ENCODE measurements around the gene TP53RK.

TP53RK gene

DNA sequence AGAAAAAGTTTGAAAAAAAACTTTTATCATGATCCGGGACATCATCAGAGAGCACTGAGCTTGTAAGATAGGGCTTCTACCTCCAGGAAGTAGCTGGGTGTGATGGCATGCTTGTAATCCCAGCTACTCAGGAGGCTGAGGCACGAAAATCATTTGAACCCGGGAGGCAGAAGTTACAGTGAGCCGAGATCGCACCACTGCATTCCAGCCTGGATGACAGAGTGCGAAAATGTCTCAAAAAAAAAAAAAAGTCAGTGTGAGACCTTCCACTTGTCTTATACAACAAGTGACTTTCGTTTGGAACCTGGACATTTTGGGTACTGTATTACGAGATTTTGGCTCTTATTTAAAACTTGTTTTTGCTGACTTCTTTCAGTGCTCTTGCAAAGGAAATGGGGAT is 32.1 kb downstream of the TP53RK start:
- DNase-seq (ENCODE audit: extremely low read depth, low read depth): no peak
- TF ChIP-seq CTCF (IDR thresholded peaks at IDR 0.05; ENCODE audit: low read depth, low read length): no peak

- TF ChIP-seq CTCF (IDR thresholded peaks at IDR 0.05; ENCODE audit: low read depth, low read length): no peak
Measured at GRCh38 chr20:46652699-46653098, 36.5 kb downstream of the TP53RK start.

GRCh38 chr20:46651091-46651962 is 37.9 kb downstream of the TP53RK start, which contains the start of gene SLC13A3:
Gene SLC13A3, minus strand, starts transcription at chr20:46651459. Its CDS starts 38 bp downstream, at chr20:46651421.
- DNase-seq (ENCODE audit: extremely low read depth, low read depth): no peak
- no peak for TF ChIP-seq CTCF (IDR thresholded peaks at IDR 0.05; ENCODE audit: low read depth, low read length)

More at GRCh38 chr20:46652699-46653098, 36.5 kb downstream of the TP53RK start:
- DNase-seq (ENCODE audit: extremely low read depth, low read depth): no peak

DNA sequence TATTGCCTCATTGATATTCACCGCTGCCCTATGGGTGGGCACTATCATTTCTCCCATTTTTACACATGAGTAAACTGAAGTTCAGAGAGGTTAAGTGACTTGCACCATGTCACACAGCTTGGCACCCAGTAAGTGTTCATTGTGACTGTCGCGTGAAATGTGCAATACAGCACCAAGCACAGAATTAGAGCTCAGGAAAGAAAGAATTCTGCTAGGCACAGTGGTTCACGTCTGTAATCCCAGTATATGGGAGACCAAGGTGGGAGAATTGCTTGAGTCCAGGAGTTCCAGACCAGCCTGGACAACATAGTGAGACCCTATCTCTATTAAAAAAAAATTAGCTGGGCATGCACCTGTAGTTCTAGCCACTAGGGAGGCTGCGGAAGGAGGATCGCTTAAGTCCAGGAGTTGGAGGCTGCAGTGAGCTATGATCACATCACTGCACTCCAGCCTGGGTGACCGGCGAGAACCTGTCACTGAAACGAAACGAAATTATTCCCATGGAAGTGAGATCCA is 38.6 kb downstream of the TP53RK start:
- no peak for TF ChIP-seq CTCF (IDR thresholded peaks at IDR 0.05; ENCODE audit: low read depth, low read length)
- no peak for DNase-seq (ENCODE audit: extremely low read depth, low read depth)

DNA sequence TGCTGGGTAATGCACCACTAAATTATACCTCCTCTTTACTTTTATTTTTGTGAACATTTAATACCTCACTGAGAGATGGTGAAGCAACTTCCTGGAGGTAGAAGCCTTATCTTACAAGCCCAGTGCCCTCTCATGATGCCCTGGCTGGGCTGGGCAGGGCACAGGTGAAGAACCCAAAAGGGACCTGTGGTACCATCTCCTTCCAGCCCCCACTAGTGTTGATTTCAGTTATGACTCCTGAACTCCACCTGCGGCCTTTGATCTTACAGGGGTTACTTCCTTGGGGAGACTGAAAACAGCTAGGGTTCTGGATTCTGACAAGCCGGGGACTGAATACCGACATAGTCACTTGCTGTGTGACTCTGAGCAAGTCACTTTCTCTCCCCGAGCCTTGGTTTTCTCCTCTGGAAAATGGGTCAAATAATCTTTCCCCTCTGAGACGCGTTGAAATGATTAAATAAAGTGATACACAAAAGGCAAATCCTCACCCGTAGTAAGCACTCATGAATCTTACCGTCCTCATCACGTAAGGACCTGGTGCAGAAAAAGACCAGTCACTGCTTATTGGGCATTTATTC is 39.2 kb downstream of the TP53RK start:
- no peak for TF ChIP-seq CTCF (IDR thresholded peaks at IDR 0.05; ENCODE audit: low read depth, low read length)
- DNase-seq (ENCODE audit: extremely low read depth, low read depth): no peak

- TF ChIP-seq CTCF (IDR thresholded peaks at IDR 0.05; ENCODE audit: low read depth, low read length): no peak
- DNase-seq (ENCODE audit: extremely low read depth, low read depth): no peak
Measured at GRCh38 chr20:46649650-46649949, 39.6 kb downstream of the TP53RK start.

Data from AG09319 (cell line).